Thoracic aorta (tissue), 2 donors: ENCODE data around the gene MAML3. TPM values are rescaled to one million over a fixed set of nuclear protein-coding genes. Genes with fewer than 3 reads are reported as not detected.
A peak's percentile ranks its signal among the peaks of the same experiment; 100 is the strongest.

Source experiments
- ATAC-seq: fragments of 150-250 bp; one replicate; pipeline ENCODE4 v1.8.0; 2017; ENCODE audit warnings: low read depth; ENCODE audit not compliant: insufficient number of reproducible peaks, low FRiP score
- DNase-seq: peaks from one replicate; pipeline ENCODE4 v3.0.0-alpha.2; 2020; ENCODE audit warnings: low spot score
- H3K27ac ChIP-seq, 2 donors: fragments of 200-600 bp; sonication (generic); 1 replicate in 1 of 2; 2 replicates in 1 of 2; pipeline ENCODE4 v1.5.1; 2016; ENCODE audit warnings: mild to moderate bottlenecking in 2 of 2, moderate library complexity in 2 of 2
- H3K27me3 ChIP-seq: fragments of 200-600 bp; sonication (generic); replicated peaks from 2 replicates; pipeline ENCODE4 v1.6.0; 2016; ENCODE audit warnings: mild to moderate bottlenecking; ENCODE audit not compliant: insufficient read depth
- H3K36me3 ChIP-seq: fragments of 200-600 bp; sonication (generic); one replicate; pipeline ENCODE4 v1.5.1; 2016
- H3K4me1 ChIP-seq, 2 donors: fragments of 200-600 bp; sonication (generic); 1 replicate in 1 of 2; 2 replicates in 1 of 2; pipeline versions ENCODE4 v1.5.1 to v1.6.0; 2016; ENCODE audit warnings: low read depth in 2 of 2, mild to moderate bottlenecking in 1 of 2; ENCODE audit not compliant: control insufficient read depth in 1 of 2
- H3K4me3 ChIP-seq: fragments of 200-600 bp; sonication (generic); 2 replicates; pipeline ENCODE4 v1.5.1; 2016; ENCODE audit warnings: mild to moderate bottlenecking
- H3K9me3 ChIP-seq: fragments of 200-600 bp; sonication (generic); 2 replicates; pipeline ENCODE4 v1.5.1; 2016
- CTCF ChIP-seq: fragments of 200-600 bp; sonication (generic); IDR thresholded peaks from one replicate; pipeline ENCODE4 v1.5.1; 2019; ENCODE audit warnings: antibody characterized with exemption
- total RNA-seq, 2 donors: library from RNA; depleted of rRNA; stranded (reverse); fragments of >200 nt; gene quantifications; one replicate each; pipeline versions ENCODE4 v1.1.0 to v1.2.3, GENCODE V29; 2016

Gene MAML3
- total RNA-seq, 2 donors from 2014 or later, result 7.3 to 14.1 TPM

- Histone ChIP-seq H3K36me3 (peaks cover 6% of the 10 kb centered on the region), H3K9me3 (peaks cover 3% of the 10 kb centered on the region), H3K27me3 (no peaks in the 10 kb centered on the region), H3K4me1 (peaks cover 2% of the 10 kb centered on the region in 2 donors), H3K4me3 (no peak overlapping the region), H3K27ac (no peak overlapping the region)
- ATAC-seq, result no peak
- TF ChIP-seq CTCF, result no peak
- DNase-seq, result no peak
These were observed 461.5 kb downstream of the MAML3 start for GRCh38 chr4:139692309-139693012.

DNA sequence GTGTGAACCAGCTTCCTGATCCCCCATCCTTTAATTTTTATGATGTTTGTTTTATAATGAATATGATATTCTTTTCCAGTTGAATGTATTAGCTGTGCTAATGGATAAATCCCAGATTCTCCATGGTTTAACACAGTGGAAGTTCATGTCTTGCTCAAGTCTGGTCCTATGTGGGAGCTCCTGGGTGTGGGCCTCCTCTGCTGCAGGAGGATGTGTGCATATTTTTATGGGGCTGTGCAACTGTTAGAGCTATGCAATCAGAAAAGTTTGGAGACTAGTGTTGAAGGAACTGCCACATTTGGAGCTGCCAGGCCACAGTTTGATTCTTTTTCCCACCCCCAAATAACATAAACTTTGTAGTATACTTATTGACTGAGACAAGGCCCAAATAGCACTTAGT, 463.6 kb downstream of the MAML3 start:
- ATAC-seq, result no peak
- H3K27me3 ChIP-seq, result no peaks in the 10 kb centered on the region
- no peak for DNase-seq

GRCh38 chr4:139689093-139689722, 464.8 kb downstream of the MAML3 start:
- no peak for TF ChIP-seq CTCF
- H3K4me1 ChIP-seq, result peaks cover 14 to 22% of the 10 kb centered on the region in 2 donors
- H3K27ac ChIP-seq, result no peak overlapping the region
- DNase-seq (no peak), ATAC-seq (no peak)
- H3K36me3 ChIP-seq, result no peaks in the 10 kb centered on the region
- no peaks in the 10 kb centered on the region for H3K9me3 ChIP-seq
- H3K27me3 ChIP-seq, result no peaks in the 10 kb centered on the region
- H3K4me3 ChIP-seq, result no peak overlapping the region

More for the DNA sequence above, 463.6 kb downstream of the MAML3 start:
- Histone ChIP-seq H3K9me3 (no peaks in the 10 kb centered on the region), H3K36me3 (no peaks in the 10 kb centered on the region), H3K4me3 (no peak overlapping the region), H3K27ac (no peak overlapping the region), H3K4me1 (peaks cover 14 to 22% of the 10 kb centered on the region in 2 donors)
- TF ChIP-seq CTCF, result no peak

GRCh38 chr4:139686988-139687387, 467.0 kb downstream of the MAML3 start:
- Histone ChIP-seq H3K27ac (peak overlapping the region; percentile 6 to 70), H3K4me1 (peaks cover 23 to 34% of the 10 kb centered on the region in 2 donors), H3K27me3 (no peaks in the 10 kb centered on the region), H3K9me3 (no peaks in the 10 kb centered on the region), H3K36me3 (no peaks in the 10 kb centered on the region), H3K4me3 (peak overlapping the region; percentile 25)
- no peak for DNase-seq
- ATAC-seq, result no peak
- no peak for TF ChIP-seq CTCF

DNA sequence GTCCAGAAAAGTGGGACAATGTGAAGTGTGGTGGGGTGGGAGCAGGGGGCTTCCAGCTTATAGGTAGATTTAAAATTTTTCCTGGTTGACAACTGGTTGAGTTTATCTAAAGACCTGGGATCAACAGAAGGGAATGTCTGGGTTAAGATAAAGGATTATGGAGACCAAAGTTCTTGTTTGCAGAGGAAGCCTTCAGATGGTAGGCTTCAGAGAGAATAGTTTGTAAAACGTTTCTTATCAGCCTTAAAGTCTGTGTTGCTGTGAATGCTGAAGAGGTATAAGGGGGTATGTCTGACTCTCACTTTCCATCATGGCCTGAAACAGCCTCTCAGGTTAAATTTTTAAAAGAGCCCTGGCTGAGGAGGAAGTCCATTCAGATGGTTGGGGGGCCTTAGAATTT, 467.9 kb downstream of the MAML3 start:
- ATAC-seq, result no peak

More for the DNA sequence above, 467.9 kb downstream of the MAML3 start:
- H3K36me3 ChIP-seq, result no peaks in the 10 kb centered on the region
- H3K27ac ChIP-seq, result peak overlapping the region; percentile 6 to 70
- H3K4me1 ChIP-seq, result peaks cover 23 to 35% of the 10 kb centered on the region in 2 donors
- no peak for DNase-seq
- H3K9me3 ChIP-seq, result no peaks in the 10 kb centered on the region
- no peak overlapping the region for H3K4me3 ChIP-seq
- no peaks in the 10 kb centered on the region for H3K27me3 ChIP-seq
- TF ChIP-seq CTCF, result no peak
